Left hindlimb (tissue), 1 donor: ENCODE results near the gene CMTM6.
"Not testable (repeated sequence)": the region's sequence is repeated elsewhere in the genome, so short reads cannot be mapped to it uniquely, and the experiment has no call there.

Experiments used
- DNase-seq: peaks from one replicate; pipeline ENCODE4 v3.0.0-alpha.2; 2018

CMTM6 gene

DNA sequence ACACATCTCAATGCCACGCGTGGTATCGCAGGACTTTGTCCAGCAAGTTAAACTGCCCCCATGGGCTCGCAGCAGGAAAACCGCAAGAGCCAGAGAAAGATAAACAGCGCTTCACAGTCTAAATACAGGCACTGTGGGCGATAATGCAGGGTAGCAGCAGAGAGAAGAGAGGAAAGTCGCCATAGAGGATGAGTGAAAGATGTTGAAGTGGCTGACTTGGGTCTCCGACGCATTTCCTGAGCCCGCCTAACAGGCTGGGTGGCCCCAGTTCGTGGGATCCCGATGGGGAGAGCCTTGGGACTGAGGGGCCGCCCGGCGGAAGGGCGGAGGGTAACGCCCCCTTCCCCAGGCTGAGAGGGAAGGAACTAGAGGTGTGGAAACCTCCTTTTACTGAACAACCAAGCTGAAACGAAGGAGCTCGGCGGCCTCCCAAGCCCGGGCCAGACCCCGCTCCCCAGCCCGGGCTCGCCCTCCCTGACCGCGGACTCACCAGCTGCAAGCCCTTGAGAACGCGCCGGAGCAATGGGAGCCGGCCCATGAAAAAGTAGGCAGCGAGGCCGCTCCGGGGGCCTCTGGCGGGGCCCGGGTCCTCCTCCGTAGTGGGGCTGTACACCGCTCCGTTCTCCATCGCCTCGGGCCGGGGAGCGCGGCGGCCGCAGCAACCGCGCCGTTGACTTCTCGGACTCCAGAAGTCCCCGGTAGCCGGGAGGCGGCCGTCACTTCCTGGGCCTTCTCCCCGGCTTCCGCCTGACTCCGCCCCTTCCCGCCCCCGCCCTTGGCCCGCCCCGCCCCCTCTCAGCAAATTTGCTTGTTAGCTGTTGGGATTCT, at the start of gene CMTM6:
Gene CMTM6, minus strand, starts transcription at position 735 of the 828 bp plus-strand sequence. Its CDS starts 107 bp downstream, at position 628.
- peak; percentile 92 for DNase-seq

- no peak for DNase-seq
Measured at GRCh38 chr3:32552013-32552412, 49.4 kb upstream of the CMTM6 start.

- no peak for DNase-seq
Measured at GRCh38 chr3:32551496-32551895, 48.8 kb upstream of the CMTM6 start.

DNA sequence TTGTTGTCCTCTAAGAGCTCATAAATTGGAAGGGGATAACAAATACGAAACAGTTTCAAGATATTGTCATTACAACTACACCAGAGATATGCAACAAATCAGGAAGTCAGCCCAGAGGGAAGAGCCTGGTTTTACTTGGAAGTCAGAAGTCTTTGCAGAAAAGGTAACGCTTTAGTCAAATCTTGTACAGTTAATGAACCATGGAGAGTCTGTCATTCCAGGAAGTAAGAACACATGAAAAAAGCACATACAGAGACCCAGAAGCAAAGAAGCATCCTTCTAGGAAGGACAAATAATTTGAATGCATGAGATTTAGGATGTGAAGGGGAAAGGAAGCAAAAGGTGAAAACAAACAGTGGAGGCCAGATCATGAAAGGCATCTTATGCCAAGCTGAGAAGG, 48.4 kb upstream of the CMTM6 start:
- DNase-seq = no peak

DNA sequence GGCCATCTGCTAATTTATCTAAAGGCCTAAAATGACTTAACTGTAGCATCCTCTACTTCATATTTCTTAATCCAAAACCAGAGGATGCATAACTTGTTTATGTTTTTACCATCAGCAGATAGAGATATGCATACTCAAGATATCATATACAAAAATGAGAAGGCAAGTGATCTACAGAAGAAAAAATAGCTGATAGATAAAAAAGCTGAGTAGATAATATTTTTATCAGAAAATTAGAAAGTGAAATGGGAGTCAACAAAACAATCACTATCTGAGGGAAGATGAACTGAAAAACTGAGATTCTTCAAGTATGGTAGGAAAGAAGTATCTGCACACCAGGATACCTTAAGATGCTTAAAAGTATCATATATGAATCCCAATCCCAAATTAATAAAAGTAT, 42.7 kb upstream of the CMTM6 start:
- DNase-seq = no peak

GRCh38 chr3:32544894-32545293, 42.2 kb upstream of the CMTM6 start:
- no peak for DNase-seq

- no peak for DNase-seq
Measured at GRCh38 chr3:32542807-32543206, 40.2 kb upstream of the CMTM6 start.

GRCh38 chr3:32540899-32541298, 38.2 kb upstream of the CMTM6 start:
- no peak for DNase-seq

GRCh38 chr3:32532434-32532833, 29.8 kb upstream of the CMTM6 start:
- no peak for DNase-seq

GRCh38 chr3:32531010-32531647, 28.5 kb upstream of the CMTM6 start:
- DNase-seq = no peak

GRCh38 chr3:32525720-32526119, 23.1 kb upstream of the CMTM6 start:
- DNase-seq = no peak

DNA sequence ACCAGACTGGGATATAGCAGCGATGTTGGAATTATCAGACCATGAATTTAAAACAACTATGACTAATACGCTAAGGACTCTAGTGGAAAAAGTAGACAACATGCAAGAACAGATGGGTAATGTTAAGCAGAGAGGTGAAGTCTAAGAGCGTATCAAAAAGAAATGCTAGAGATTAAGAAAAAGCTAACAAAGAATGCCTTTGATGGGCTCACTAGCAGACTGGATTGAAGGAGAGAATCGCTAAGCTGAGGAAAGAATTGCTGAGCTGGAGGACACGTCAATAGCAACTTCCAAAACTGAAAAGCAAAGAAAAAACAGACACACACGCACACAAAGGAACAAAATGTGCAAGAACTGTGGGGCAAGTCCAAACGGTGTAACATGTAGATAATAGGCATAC, 20.0 kb upstream of the CMTM6 start:
- DNase-seq = no peak

DNA sequence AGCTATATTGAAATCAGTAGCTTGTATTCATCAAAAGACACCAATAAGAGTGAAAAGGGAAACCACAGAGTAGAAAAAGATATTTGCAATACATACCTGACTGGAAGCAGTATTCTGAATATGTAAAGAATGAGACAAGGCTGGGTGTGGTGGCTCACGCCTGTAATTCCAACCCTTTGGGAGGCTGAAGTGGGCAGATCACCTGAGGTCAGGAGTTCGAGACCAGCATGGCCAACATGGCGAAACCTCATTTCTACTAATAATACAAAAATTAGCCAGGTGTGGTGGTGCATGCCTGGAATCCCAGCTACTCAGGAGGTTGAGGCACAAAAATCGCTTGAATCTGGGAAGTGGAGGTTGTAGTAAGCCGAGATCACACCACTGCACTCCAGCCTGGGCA, 16.3 kb upstream of the CMTM6 start:
- DNase-seq = not testable (repeated sequence)

GRCh38 chr3:32516751-32517150, 14.1 kb upstream of the CMTM6 start:
- DNase-seq = not testable (repeated sequence)

GRCh38 chr3:32511005-32511404, 8.4 kb upstream of the CMTM6 start:
- DNase-seq = no peak

DNA sequence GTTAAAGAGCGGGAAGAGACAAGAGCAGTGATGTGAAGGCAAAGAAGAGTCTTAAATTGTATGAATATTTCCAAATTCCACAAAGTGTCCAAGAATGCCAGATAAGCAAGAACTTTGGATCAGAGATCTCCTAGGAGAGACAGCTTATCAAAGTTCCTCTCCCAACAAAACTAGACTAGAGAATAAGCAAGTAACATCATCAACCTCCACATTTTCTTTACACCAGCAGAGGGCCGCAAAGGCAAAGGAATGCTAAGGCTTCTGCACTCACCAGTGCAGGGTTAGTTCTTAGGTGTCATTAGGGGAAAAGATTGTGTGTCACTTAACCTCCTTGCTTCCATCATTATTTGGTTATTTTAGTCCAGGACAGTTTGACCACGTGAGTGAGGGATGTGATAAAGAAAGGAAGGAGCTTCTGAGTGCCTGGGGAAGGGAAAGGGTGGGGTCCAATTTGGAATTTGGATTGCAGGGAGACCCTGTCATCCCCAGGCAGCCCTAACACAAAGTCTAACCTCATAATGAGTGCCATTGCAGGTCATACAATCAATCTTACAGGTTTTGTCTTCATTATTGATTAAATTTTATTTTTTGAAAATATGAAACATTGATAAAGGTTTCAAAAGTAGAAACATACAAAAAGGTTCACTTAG, 7.5 kb upstream of the CMTM6 start:
- peak; percentile 70 for DNase-seq

- DNase-seq = no peak
Measured at GRCh38 chr3:32508711-32509110, 6.1 kb upstream of the CMTM6 start.

DNA sequence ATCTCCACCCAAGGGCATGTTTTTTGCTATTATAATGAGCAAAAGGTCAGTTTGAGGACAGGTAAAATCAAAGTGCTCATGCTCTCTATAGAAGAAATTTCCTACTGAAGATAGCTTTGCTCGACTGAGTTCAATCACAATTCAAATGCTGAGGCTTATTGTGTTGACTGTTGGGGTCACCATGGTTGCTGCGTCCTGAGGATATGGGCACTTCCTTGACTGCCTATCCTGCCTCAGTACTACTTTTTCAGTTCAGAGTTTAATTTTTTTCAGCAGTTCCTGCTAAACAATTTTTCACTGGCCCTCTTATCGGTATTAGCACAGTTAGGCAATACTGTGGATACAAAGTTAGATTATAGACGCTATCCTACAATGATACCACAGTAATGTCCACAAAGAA, 3.8 kb upstream of the CMTM6 start:
- DNase-seq = no peak

DNA sequence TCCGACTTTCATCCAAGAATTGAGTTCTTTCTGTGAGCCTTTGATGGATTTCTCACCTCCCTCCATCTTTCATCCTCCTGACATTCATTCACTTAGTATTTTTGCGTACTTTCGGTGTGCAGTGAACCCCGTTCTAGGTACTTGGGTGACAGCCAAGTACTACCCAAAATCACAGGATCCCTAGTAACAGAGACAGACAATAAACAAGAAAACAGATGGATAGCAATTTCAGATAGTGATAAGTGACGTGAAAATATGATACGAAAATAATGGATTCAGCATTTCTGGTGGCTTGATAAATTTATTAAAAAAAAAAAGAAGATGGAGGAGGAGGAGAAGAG, 264 bp upstream of the CMTM6 start:
- no peak for DNase-seq

DNA sequence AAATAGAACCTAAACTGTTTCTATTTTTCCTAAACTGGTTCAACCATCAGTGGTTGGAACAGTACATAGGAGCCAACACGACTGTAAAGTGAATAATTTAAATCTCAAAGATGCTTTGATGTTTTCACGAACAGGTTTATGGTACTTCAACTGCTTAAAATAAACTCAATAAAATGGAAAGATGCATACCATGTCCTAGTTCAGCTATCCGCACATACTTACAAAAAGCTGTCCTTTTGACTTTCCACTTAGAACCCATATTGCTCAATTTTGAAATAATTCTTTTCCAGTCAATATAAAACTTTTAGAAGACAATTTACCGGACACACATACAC, 902 bp downstream of the CMTM6 start:
- no peak for DNase-seq

DNA sequence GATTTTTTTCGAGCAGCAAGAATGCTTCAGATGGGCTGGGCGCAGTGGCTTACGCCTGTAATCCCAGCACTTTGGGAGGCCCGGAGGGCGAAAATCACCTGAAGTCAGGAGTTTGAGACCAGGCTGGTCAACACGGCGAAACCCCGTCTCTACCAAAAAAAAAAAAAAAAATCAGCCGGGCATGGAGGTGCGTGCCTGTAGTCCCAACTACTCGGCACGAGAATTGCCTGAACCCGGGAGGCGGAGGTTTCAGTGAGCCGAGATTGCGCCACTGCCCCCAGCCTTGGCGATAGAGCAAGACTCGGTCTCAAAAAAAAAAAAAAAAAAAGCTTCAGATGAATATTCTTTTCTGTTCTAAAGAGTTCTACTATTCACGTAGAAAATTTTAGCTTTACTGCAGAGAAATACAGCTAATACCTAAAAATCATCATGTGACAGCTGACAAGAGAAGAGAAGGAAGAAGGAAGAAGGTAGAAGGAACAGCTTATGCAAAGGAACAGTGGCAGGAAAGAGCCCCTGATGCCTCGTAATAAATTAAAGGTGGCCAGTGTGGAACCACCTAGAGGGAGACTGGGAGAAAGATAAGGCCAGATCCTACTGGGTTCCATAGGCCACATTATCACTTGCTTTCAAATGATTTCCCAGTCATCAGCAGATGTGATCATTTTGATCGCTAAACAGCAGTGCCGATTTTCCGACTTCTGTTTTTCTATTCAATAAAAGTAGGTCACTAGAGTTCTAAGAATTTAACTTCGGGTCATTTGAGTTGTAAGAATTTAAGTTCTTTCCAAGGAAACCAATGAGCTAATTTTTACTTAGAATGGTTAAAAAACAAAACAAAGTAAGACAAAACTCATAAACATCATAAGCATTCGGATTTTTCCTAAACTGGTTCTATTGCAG, 1.5 kb downstream of the CMTM6 start:
- DNase-seq = no peak

- no peak for DNase-seq
Measured at GRCh38 chr3:32500231-32500630, 2.4 kb downstream of the CMTM6 start.

- no peak for DNase-seq
Measured at GRCh38 chr3:32499585-32499984, 3.1 kb downstream of the CMTM6 start.
